ENCODE data around the gene MAST2. TPM values are rescaled to one million over a fixed set of nuclear protein-coding genes. Genes with fewer than 3 reads are reported as not detected.

The MAST2 gene
- total and polyA plus RNA-seq, 2 of the 4 experiments (the other 2 are of a cell fraction), result 14.2 to 41.0 TPM

DNA sequence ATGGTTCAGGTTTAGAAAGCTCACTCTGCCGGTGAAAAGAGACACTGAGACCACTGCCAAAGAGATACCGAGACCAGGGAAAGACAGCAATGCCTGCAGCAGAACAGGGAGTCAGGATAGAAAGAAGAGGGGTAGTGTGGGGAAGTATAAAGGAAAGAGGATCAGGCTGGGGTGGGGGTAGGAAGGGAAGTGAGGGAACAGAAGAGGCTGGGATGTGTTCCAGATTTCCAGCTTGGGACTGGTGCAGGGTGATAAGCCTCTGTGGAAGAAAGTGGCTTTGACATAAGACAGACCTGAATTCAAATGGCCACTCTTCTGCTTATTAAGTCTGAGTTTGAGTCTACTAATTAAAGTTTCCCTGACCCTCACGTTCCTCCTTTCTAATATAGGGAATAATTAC lies 223.1 kb downstream of the MAST2 start:
- dilution Hi-C loops (cut with HindIII; ENCODE audit: low sequenced_read_pairs, unreplicated experiment), result loop anchor here (25.0 kb wide), 1 partner anchor 161 kb away; the partner anchor contains the start of genes P3R3URF, POMGNT1 and TSPAN1
- H3K36me3 ChIP-seq (ENCODE audit: control insufficient read depth, insufficient read depth, low read length), result peaks cover 38% of the 10 kb centered on the region
- H2BK20ac ChIP-seq (ENCODE audit: low read depth, low read length), result no peak overlapping the region
- H3K18ac ChIP-seq (ENCODE audit: low read depth, low read length), result no peak overlapping the region
- no peak overlapping the region for H3K56ac ChIP-seq (ENCODE audit: extremely low read depth, insufficient read depth, low read length)
- H2AFZ ChIP-seq (replicated peaks; ENCODE audit: low read length, poor library complexity), result no peak overlapping the region
- no peaks in the 10 kb centered on the region for H3K4me1 ChIP-seq (ENCODE audit: control insufficient read depth, insufficient read depth, low read length)
- no peaks in the 10 kb centered on the region for H3K79me1 ChIP-seq (ENCODE audit: low read depth in 1 of 2, low read length in 2 of 2)
- H3K4me2 ChIP-seq (ENCODE audit: low read depth, low read length), result no peak overlapping the region
- no peak overlapping the region for H3K4me3 ChIP-seq (ENCODE audit: insufficient read depth, low read depth, low read length)
- in situ Hi-C loops (cut with MboI; ENCODE audit: low sequenced_read_pairs), result no loop called here
- intact Hi-C loops (cut with micrococcal nuclease), result no loop called here
- WGBS, 2 experiments (ENCODE audit: extremely low coverage in 2 of 2, insufficient read length in 1 of 2), result 60% methylated on average over 2 of the region's 3 CpGs; no CpG with 5 or more reads in 1 of the 2 experiments
- H2AK5ac ChIP-seq (ENCODE audit: low read depth, low read length), result no peak overlapping the region
- H3K23ac ChIP-seq (ENCODE audit: low read depth, low read length), result no peak overlapping the region
- TF ChIP-seq SMC3 (IDR thresholded peaks at IDR 0.05; ENCODE audit: low read depth, low read length) (no peak), BHLHE40 (IDR thresholded peaks at IDR 0.05; ENCODE audit: low read depth, low read length) (no peak), POLR2A (IDR thresholded peaks at IDR 0.05; ENCODE audit: low read depth, low read length) (no peak), RCOR1 (IDR thresholded peaks at IDR 0.05; ENCODE audit: insufficient replicate concordance, low read length) (no peak), RAD21 (IDR thresholded peaks at IDR 0.05; ENCODE audit: low read length) (no peak), RFX5 (IDR thresholded peaks at IDR 0.05; ENCODE audit: low read depth, low read length) (no peak), NFE2L2 (IDR thresholded peaks at IDR 0.05; ENCODE audit: low read depth, low read length) (no peak), CEBPB (IDR thresholded peaks at IDR 0.05; ENCODE audit: low read depth, low read length) (no peak)
- TF ChIP-seq, protein P1, sequence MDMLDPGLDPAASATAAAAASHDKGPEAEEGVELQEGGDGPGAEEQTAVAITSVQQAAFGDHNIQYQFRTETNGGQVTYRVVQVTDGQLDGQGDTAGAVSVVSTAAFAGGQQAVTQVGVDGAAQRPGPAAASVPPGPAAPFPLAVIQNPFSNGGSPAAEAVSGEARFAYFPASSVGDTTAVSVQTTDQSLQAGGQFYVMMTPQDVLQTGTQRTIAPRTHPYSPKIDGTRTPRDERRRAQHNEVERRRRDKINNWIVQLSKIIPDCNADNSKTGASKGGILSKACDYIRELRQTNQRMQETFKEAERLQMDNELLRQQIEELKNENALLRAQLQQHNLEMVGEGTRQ (IDR thresholded peaks at IDR 0.05; ENCODE audit: low read depth, low read length), result no peak
- POLR2A ChIA-PET (ENCODE audit: unreplicated experiment), result no interaction called here
- no peak overlapping the region for H4K91ac ChIP-seq (ENCODE audit: insufficient read depth, low read depth, low read length)
- CTCF ChIA-PET, result interaction anchor here (1.2 kb wide), 1 partner anchor 155 kb away, joined by 4 read pairs; no protein-coding TSS in a partner anchor
- no peak overlapping the region for H3K27ac ChIP-seq (ENCODE audit: insufficient read depth, low read length)
- no peak overlapping the region for H4K5ac ChIP-seq (ENCODE audit: low read depth, low read length)
- ATAC-seq (ENCODE audit: low read depth) (no peak), DNase-seq (no peak)
- no peak overlapping the region for H2BK5ac ChIP-seq (ENCODE audit: low read depth, low read length, poor library complexity, severe bottlenecking)
- H3K4ac ChIP-seq (ENCODE audit: low read depth, low read length), result no peak overlapping the region
- no peak overlapping the region for H3K14ac ChIP-seq (replicated peaks; ENCODE audit: low read depth, low read length)
- H3K9me1 ChIP-seq (ENCODE audit: insufficient read depth, low read length), result peaks cover 6% of the 10 kb centered on the region
- H3K27me3 ChIP-seq (ENCODE audit: control insufficient read depth, insufficient read depth, low read length), result no peaks in the 10 kb centered on the region
- no peak overlapping the region for H3K9ac ChIP-seq (ENCODE audit: low read depth, low read length)
- no peaks in the 10 kb centered on the region for H4K20me1 ChIP-seq (ENCODE audit: insufficient read depth, low read length)
- H4K8ac ChIP-seq (ENCODE audit: low read depth in 2 of 2, low read length in 2 of 2), result no peak overlapping the region
- H2BK120ac ChIP-seq (ENCODE audit: low read depth, low read length), result no peak overlapping the region
- no TSS peak for BruUV-seq (replicated peaks)
- H3K9me3 ChIP-seq (ENCODE audit: control insufficient read depth, insufficient read depth, low read length), result no peaks in the 10 kb centered on the region
- no peak overlapping the region for H2AK9ac ChIP-seq (replicated peaks; ENCODE audit: low read depth, low read length, poor library complexity)
- H2BK15ac ChIP-seq (ENCODE audit: low read depth, low read length), result no peak overlapping the region

Measured in IMR-90 (cell line).